CD14-positive monocyte (primary cell): ENCODE results near the gene CHN2. TPM values are rescaled to one million over a fixed set of nuclear protein-coding genes. Genes with fewer than 3 reads are reported as not detected.

Source experiments
- DNase-seq, 3 donors: peaks; one replicate each; pipeline ENCODE4 v3.0.0-alpha.2; 2011 to 2022
- H2AFZ ChIP-seq: 2 replicates; pipeline ENCODE4 v1.6.0; 2012; ENCODE audit warnings: mild to moderate bottlenecking, low read depth, low read length, inconsistent platforms; ENCODE audit not compliant: insufficient read depth, poor library complexity, severe bottlenecking
- H3K27ac ChIP-seq, 2 donors: 1 replicate in 1 of 2; 2 replicates in 1 of 2; pipeline ENCODE4 v1.5.1; 2012 to 2013; ENCODE audit warnings: low read length in 2 of 2, control low read depth in 1 of 2, inconsistent platforms in 1 of 2, low read depth in 1 of 2, mild to moderate bottlenecking in 1 of 2
- H3K27me3 ChIP-seq, 2 donors: one replicate each; pipeline versions ENCODE4 v1.6.0 to v1.6.1; 2011 to 2013; ENCODE audit warnings: low read length in 2 of 2; ENCODE audit not compliant: control insufficient read depth in 2 of 2, insufficient read depth in 2 of 2
- H3K36me3 ChIP-seq, 2 donors: replicated peaks in 1 of 2; 1 replicate in 1 of 2; 2 replicates in 1 of 2; pipeline versions ENCODE4 v1.5.1 to v1.6.1; 2012 to 2013; ENCODE audit warnings: low read length in 2 of 2, control low read depth in 1 of 2, inconsistent platforms in 1 of 2, mild to moderate bottlenecking in 1 of 2; ENCODE audit not compliant: insufficient read depth in 2 of 2, control insufficient read depth in 1 of 2
- H3K4me1 ChIP-seq, 2 donors: 1 replicate in 1 of 2; 2 replicates in 1 of 2; pipeline versions ENCODE4 v1.5.1 to v1.6.1; 2012 to 2013; ENCODE audit warnings: low read length in 2 of 2, control low read depth in 1 of 2, inconsistent platforms in 1 of 2, mild to moderate bottlenecking in 1 of 2, moderate library complexity in 1 of 2; ENCODE audit not compliant: insufficient read depth in 2 of 2, control insufficient read depth in 1 of 2
- H3K4me2 ChIP-seq: replicated peaks from 2 replicates; pipeline ENCODE3; 2012; ENCODE audit warnings: low read length, moderate library complexity, mild to moderate bottlenecking; ENCODE audit not compliant: poor library complexity, severe bottlenecking; ENCODE audit errors: extremely low read depth
- H3K4me3 ChIP-seq, 3 experiments: fragments of 200-600 bp in 1 of 3; sonication (generic) in 1 of 3; replicated peaks in 1 of 3; 1 replicate in 2 of 3; 2 replicates in 1 of 3; pipeline ENCODE4 v1.5.1; 2011 to 2013; ENCODE audit warnings: low read length in 3 of 3, mild to moderate bottlenecking in 3 of 3, control low read depth in 2 of 3, low read depth in 2 of 3, inconsistent platforms in 1 of 3, moderate library complexity in 1 of 3
- H3K79me2 ChIP-seq: 2 replicates; pipeline ENCODE4 v1.6.0; 2012; ENCODE audit warnings: mild to moderate bottlenecking, control low read depth, inconsistent platforms, low read length, moderate library complexity; ENCODE audit not compliant: insufficient read depth
- H3K9ac ChIP-seq: 2 replicates; pipeline ENCODE4 v1.6.0; 2017; ENCODE audit warnings: low read length, mild to moderate bottlenecking; ENCODE audit not compliant: insufficient read depth, poor library complexity, severe bottlenecking
- H3K9me3 ChIP-seq, 2 donors: replicated peaks in 1 of 2; 1 replicate in 1 of 2; 2 replicates in 1 of 2; pipeline versions ENCODE4 v1.5.1 to v1.6.1; 2012 to 2013; ENCODE audit warnings: low read length in 2 of 2, control low read depth in 1 of 2; ENCODE audit not compliant: control insufficient read depth in 1 of 2, insufficient read depth in 1 of 2
- H4K20me1 ChIP-seq: 2 replicates; pipeline ENCODE4 v1.6.0; 2012; ENCODE audit warnings: mild to moderate bottlenecking, low read length, control low read depth, moderate library complexity; ENCODE audit not compliant: insufficient read depth
- H3K27ac Mint-ChIP-seq, 7 donors: one replicate each; pipeline ENCODE4 v1.8.0; 2020; ENCODE audit warnings: mild to moderate bottlenecking in 7 of 7, mixed read lengths in 7 of 7, moderate library complexity in 6 of 7, inconsistent platforms in 2 of 7
- H3K27me3 Mint-ChIP-seq, 3 donors: one replicate each; pipeline ENCODE4 v1.8.0; 2021 to 2022; ENCODE audit warnings: low read depth in 3 of 3, mild to moderate bottlenecking in 3 of 3, mixed read lengths in 3 of 3, moderate library complexity in 3 of 3, inconsistent platforms in 1 of 3
- H3K36me3 Mint-ChIP-seq, 2 donors: one replicate each; pipeline ENCODE4 v1.8.0; 2020; ENCODE audit warnings: mixed read lengths in 2 of 2, inconsistent platforms in 1 of 2, mild to moderate bottlenecking in 1 of 2
- H3K4me1 Mint-ChIP-seq: one replicate; pipeline ENCODE4 v1.8.0; 2020; ENCODE audit warnings: mild to moderate bottlenecking, mixed read lengths
- H3K4me3 Mint-ChIP-seq, 2 donors: one replicate each; pipeline ENCODE4 v1.8.0; 2020; ENCODE audit warnings: mild to moderate bottlenecking in 2 of 2, mixed read lengths in 2 of 2, moderate library complexity in 1 of 2
- H3K9me3 Mint-ChIP-seq, 7 donors: one replicate each; pipeline ENCODE4 v1.8.0; 2020 to 2022; ENCODE audit warnings: mixed read lengths in 7 of 7, mild to moderate bottlenecking in 6 of 7, moderate library complexity in 6 of 7, inconsistent platforms in 2 of 7
- CTCF ChIP-seq: fragments of 200-600 bp; IDR thresholded peaks from one replicate; pipeline ENCODE4 v1.8.0; 2022; ENCODE audit warnings: antibody characterized with exemption, mild to moderate bottlenecking
- WGBS: methylation state at CpG from one replicate; pipeline ENCODE4 v1.1.5; 2013; ENCODE audit warnings: missing lambda C conversion rate; ENCODE audit not compliant: insufficient coverage; 5-methylcytosine and 5-hydroxymethylcytosine counted together
- intact Hi-C, 2 donors: fragments of 100-400 bp; cut with micrococcal nuclease; formaldehyde crosslinking; loops; one replicate each; pipeline versions ENCODE4 v1.15.0 to v1.15.1; 2023
- polyA plus RNA-seq, 3 donors: library from polyadenylated mRNA; depleted of rRNA in 1 of 3; unstranded in 2 of 3; stranded (reverse) in 1 of 3; fragments of 300-500 nt in 2 of 3; fragments of >200 nt in 1 of 3; fragmentation: Illumina TruSeq in 2 of 3; gene quantifications; 1 replicate in 2 of 3; 2 replicates in 1 of 3; pipeline ENCODE4 v1.2.3, GENCODE V29; 2012 to 2021

Gene CHN2
- polyA plus RNA-seq, 3 donors, result 26.6 to 66.5 (median 44.8) TPM

- Histone ChIP-seq H3K4me1 (peaks cover 36% of the 10 kb centered on the region in 2 donors), H3K79me2 (no peaks in the 10 kb centered on the region), H3K27ac (no peak overlapping the region), H3K4me2 (no peak overlapping the region), H3K9ac (no peak overlapping the region), H3K36me3 (no peaks in the 10 kb centered on the region), H3K9me3 (no peaks in the 10 kb centered on the region), H2AFZ (no peak overlapping the region), H3K4me3 (no peak overlapping the region), H3K27me3 (no peaks in the 10 kb centered on the region), H4K20me1 (peaks cover 50% of the 10 kb centered on the region)
- peak in 1 of 3 donors; percentile 12 for DNase-seq
- Mint-ChIP-seq H3K36me3 (peaks cover 29 to 34% of the 10 kb centered on the region in 2 donors), H3K4me3 (peak overlapping the region in 1 of 2 donors; percentile 33), H3K27ac (peak overlapping the region in 6 of 7 donors; percentile 38 to 82 (median 56)), H3K27me3 (peaks cover 3 to 9% (median 6%) of the 10 kb centered on the region in 3 donors), H3K4me1 (peaks cover 56% of the 10 kb centered on the region), H3K9me3 (peaks cover 0 to 4% (median 0%) of the 10 kb centered on the region in 7 donors)
- no peak for TF ChIP-seq CTCF
- intact Hi-C loops, result no loop called here
- WGBS, result 40% methylated on average over 1 of the region's 5 CpGs
Observed at GRCh38 chr7:29328045-29328444, 133.5 kb downstream of the CHN2 start.

GRCh38 chr7:29328811-29329210 is 134.2 kb downstream of the CHN2 start:
- Mint-ChIP-seq H3K36me3 (peaks cover 24 to 30% of the 10 kb centered on the region in 2 donors), H3K27ac (peak overlapping the region in 3 of 7 donors; percentile 43 to 67 (median 50)), H3K9me3 (peaks cover 0 to 4% (median 0%) of the 10 kb centered on the region in 7 donors), H3K27me3 (peaks cover 3 to 9% (median 6%) of the 10 kb centered on the region in 3 donors), H3K4me3 (no peak overlapping the region), H3K4me1 (peaks cover 56% of the 10 kb centered on the region)
- Histone ChIP-seq H4K20me1 (peaks cover 53% of the 10 kb centered on the region), H3K79me2 (no peaks in the 10 kb centered on the region), H3K27ac (peak overlapping the region in 1 of 2 donors; percentile 29), H3K4me2 (peak overlapping the region; percentile 37), H3K36me3 (no peaks in the 10 kb centered on the region), H3K9ac (no peak overlapping the region), H3K9me3 (no peaks in the 10 kb centered on the region), H3K27me3 (no peaks in the 10 kb centered on the region), H3K4me1 (peaks cover 36% of the 10 kb centered on the region in 2 donors), H3K4me3 (peak overlapping the region in 1 of 3 experiments; percentile 24), H2AFZ (no peak overlapping the region)
- DNase-seq, result peak in 2 of 3 donors; percentile 29
- no peak for TF ChIP-seq CTCF
- WGBS, result no CpG with 5 or more reads among the region's 2 CpGs
- intact Hi-C loops, result no loop called here
